Measurements from ENCODE around the gene LST1.
"Not testable (repeated sequence)": the region's sequence is repeated elsewhere in the genome, so short reads cannot be mapped to it uniquely, and the experiment has no call there.

The LST1 gene

DNA sequence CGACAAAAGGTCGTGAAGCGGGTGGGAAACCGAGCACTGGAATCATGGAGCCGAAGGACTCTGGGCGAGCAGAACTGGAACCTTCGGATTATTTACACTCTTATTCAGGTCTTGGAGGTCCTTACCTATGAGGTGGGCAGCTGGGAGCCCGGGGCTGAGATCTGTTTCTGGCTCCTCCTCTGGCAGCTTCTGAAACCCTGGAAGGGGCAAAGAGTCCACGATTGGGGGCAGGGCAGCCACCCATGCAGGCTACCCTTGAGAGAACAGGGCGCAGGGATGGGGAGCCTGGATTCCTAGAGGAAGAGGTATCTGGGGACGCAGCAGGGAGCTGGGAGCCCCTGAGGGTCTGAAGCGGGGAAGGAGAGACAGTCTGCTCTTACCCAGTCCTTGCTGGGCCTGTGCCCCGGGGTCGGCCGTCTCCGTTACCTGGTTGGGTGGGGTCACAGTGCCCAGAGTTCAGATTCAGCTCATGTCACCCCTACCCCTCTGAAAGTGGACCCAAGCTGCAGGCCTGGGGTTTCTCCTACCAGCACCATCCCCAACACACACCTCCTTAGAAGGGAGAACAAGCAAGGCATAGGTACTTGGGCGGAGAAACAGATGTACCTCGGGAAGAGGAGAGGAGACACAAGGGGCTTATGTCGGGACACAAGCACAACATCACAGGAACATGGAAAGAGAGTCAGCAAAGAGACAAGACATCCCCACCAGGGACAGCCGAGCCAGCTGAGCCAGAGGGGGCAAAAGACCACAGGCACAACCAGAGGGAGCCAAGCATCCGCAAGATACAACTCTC, 4.4 kb upstream of the LST1 start:
- DNase-seq, result no peak

DNA sequence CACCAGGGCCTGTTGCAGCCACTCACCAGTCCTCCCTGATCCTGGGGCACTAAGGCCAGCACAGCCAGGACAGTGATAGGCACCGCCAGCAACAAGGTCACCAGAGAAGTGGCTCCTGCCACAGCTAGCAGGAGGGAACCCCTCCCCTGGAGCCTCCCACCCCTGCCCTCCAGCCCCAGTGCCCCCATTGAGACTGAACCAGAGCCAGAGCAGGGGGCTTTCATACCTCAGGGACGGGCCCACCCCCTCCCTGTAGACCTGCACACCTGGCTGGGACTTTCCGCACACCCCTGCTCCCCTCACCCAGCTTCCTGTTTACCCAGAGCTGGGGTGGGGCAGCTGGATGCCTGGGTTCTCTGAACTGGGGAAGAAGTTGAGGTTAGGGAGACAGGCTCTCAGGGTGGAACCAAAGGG, 3.8 kb upstream of the LST1 start, which contains the start of gene LTB:
Gene LTB (minus strand): TSS at position 195 of the 414 bp plus-strand sequence. CDS start 7 bp downstream, at position 188.
- peak; percentile 48 for DNase-seq

DNA sequence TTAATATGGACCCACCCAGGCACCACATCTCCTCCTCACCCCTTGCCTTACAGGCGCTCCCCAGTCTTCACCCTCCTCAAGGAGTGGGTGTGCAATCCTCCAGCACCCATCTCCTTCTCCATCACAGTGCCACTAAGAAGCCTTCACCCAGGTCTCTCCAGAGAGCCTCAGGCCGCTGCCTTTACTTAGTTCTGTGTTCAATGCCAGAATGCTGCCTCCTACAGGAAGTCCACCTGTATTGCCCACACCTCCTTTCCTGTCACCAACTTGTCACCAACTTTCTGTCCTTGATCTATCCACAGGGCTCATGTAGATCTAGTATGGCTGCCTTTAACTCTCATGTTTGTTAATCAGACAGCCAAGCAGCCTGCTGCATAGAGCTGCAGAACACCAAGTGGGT, 586 bp upstream of the LST1 start:
- peak; percentile 49 for DNase-seq

DNA sequence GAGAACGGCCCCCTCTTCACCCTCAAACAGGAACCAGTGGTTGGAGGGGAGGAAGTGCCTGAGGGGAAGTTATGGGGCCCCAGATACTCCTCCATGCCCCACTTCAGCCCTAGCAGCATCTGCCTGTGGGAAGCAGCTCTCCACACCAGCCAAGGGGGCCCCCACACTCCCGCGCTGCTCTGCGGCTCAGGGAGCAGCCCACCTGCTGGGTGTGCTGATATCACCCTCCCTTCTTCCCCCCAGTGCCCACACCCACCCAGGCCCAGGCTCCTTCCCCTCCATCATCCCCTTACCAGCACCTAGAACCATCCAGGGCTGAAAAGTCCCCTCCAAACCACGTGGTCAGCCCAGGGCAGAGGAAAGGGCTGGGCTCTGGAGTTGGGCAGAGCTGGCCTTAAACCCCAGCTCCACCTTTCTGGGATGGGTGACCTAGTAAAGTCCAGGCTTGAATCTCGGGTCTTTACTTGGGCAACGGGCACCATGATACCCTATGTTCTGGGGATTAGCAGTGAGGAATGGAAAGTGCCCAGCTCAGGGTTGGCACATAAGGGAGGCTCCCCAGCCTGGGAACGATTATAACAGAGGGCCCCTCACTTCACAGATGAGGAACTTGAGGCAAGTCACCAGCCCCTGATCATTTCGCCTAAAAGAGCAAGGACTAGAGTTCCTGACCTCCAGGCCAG, 663 bp downstream of the LST1 start:
- no peak for DNase-seq

DNA sequence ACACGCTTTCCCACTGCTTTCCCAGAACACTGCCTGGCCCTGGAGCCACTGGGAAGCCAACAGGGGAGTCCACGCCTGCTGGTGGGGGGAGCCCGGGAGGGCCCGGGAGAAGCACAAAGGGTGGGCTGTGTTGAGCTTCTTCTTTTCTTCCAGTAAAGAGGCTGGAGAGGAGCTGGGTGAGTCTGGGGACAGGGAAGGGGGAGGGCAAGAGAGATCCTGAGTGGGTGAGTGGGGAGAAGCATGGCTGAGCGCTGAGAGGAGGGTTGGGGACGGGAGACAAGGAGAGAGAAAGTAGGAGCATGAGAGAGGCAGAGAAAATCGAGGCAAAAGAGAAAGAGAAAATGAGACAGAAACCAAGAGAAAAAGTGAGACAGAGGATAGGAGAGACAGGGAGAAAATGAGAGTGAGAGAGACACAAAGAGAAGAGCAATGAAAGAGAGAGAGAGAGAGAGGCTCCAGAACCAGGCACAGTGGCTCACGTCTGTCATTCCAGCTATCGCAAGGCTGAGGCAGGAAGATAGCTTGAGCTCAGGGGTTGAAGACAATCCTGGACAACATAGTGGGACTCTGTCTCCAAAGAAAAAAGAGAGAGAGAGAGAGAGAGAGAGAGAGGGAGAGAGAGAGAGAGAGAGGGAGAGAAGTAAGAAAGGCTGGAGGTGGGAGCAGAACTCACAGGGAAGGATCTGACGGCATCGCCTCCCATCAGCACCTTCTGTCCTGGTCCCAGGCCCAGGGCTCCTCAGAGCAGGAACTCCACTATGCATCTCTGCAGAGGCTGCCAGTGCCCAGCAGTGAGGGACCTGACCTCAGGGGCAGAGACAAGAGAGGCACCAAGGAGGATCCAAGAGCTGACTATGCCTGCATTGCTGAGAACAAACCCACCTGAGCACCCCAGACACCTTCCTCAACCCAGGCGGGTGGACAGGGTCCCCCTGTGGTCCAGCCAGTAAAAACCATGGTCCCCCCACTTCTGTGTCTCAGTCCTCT, 2.0 kb downstream of the LST1 start:
- no peak for DNase-seq

DNA sequence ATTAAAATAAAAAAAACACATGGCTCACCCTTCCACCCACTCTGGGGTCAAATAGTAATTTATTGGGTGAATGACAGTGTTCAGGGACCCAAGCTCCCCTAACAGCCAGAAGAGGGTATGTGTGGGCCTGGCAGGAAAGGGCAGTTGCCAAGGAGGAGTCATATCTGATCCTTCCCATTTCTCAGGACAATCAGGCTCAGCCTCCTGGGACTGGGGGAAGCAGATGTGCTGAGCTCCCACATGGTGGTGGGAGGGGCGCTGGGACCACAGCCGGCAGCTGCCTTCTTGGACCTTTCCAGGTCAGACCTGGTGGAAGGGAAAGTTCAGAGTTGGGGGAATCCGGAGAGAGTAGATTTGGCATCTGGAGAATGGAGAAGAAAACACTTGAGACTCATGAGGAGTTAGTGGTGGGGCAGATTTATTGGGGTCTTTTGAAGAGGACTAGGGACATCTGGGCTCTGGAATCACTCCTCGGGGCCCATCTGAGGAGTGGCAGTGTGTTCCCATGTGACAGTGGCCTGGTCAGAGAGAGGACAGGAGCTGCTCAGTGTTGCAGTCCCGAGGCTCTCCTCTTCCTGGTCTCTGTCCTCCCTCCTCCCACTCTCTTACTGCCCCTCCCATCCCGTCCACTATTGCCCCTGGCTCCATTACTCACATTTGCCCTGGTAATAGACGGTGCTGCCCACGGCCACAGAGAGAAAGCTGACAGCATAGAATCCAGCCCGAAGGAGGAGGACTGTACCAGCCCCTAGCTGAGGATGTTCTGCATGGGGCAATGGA, 3.0 kb downstream of the LST1 start:
- no peak for DNase-seq

DNA sequence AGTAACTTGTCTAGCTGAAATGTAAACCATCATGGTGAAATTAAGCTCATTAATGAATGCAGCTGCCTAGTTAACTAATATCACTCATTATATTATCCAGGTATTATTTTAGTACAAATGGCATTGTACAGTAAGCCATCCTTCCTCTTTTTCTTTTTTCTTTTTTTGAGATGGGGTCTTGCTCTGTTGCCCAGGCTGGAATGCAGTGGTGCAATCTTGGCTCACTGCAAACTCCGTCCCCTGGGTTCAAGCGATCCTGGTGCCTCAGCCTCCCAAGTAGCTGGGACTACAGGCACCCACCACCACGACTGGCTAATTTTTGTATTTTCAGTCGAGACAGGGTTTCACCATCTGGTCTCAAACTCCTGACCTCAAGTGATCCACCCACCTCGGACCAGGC, 4.6 kb downstream of the LST1 start:
- DNase-seq, result not testable (repeated sequence)

DNA sequence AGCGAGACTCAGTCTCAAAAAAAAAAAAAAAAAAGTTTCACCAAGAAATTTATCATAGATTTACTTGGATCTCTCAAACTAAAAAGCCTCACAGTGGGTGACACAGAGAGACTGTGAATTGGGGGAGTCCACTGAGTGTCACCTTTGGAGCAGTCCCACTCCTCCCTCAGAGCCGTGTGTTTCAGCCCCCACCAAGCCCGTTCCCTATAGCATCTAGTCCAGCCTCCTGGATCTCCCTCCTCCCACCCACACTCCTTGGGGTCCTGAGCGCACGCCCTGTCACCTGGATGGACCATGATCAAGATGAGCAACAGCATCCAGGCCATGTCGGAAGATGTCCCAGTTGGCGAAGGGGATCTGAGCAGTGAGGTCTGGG, 6.3 kb downstream of the LST1 start:
- no peak for DNase-seq

DNA sequence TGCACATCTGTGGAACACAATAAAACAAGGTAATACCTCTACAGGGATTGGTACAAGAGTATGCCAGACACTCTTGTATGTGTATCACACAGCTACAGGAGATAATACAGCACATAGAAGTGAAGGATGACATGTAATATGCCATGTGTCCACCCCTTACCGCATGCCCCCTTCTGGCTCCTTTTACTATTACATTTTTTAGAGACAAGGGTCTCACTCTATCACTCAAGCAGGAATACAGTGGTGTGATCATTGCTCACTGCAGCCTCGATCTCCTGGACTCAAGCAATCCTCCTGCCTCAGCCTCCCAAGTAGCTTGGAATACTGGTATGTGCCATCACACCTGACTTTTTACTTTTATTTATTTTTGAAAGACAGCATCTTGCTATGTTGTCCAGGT, 10.9 kb downstream of the LST1 start:
- peak; percentile 59 for DNase-seq

DNA sequence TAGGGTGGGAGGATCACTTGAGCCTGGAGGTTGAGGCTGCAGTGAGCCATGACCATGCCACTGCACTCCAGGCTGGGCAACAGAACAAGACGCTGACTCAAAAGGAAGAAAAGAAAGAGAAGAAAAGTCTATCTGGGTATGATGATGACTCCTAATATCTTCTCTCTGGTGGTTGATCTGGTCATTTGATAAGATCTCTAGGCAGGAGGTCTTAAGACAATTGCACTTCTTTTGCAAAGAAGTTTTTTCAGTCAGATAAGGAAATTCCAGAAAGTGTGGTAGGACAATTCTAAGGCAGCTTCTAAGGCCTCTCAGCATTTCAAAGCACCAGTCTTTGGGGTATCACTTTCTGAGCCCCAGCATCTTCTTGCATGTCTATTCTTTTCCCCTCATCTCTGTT, 21.2 kb downstream of the LST1 start:
- no peak for DNase-seq

DNA sequence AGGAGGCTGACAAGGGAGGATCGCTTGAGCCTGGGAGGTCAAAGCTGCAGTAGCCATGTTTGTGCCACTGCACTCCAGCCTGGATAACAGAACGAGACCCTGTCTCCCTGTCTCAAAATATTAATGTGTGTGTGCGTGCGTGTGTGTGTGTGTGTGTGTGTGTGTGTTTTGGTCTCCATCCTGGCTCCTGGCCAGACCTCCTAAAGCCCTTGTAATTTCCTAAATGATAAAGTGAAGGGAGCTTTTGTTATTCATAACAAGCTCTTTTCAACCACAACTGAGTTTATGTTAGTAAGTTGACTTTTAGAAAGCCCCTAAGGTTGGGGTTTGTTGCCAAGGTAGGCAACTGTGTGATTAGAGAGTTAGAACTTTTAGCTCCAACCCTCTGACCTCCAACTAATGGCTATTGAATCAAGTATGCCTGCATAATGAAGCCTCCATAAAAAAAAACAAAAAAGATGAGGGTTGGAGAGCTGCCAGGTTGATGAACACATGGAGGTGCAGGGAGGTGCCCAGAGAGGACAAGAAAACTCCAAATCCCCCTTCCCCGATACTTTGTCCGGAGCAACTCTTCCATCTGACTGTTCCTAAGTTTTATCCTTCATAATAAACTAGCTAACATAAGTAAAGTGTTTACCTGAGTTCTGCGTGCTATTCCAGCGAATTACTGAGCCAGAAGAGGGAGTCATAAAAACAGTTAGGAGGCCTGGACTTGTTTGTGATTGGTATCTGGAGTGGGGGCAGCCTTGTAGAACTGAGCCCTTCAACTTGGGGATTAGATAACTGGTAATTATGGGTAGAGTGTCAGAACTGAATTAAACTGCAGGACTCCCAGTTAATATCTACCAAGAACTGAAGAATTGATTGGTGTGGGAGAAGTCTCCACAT, 23.7 kb downstream of the LST1 start:
- DNase-seq, result no peak

DNA sequence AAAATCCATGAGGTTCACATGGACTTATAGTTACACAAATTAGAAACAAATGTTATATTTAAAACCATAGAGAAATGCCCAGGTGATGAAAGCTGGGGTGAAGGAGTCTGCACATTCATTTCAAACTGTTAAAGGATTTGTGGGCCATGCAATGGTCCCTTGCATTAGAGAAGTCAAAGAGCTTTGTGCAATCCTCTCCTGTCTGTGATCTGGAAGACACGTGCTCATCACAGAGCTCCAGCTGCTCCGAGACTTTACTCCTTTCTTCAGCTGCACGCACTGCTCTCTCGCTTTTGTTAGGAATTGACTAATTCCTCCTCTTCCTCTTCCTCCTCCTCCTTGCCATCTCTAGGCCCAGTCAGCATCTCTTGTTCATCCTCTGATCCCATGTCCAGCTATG, 24.9 kb downstream of the LST1 start:
- DNase-seq, result no peak

DNA sequence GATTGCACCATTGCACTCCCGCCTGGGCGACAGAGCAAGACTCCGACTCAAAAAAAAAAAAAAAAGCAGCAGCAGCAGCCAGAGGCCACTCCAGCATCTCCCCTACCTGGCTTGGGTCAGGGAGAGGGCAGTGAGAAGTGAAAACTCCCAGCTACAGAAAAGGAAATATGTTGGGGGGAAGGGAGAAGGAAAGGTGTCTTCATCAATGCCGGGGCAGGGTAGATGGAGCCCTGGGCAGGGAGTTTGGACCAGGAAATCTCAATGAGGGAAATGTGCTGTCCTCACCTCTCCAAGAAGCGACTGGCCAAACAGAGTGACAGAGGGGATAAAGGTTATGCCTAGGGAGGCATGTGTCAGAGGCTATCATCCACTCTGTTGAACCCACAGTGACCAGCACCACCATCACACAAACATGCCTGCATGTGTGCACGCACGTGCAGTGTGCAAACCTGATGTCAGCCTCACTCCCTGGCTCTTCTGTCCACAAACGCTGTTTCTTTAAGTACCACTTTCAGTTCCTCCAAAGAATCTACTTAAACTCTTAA, 28.1 kb downstream of the LST1 start:
- DNase-seq, result no peak

DNA sequence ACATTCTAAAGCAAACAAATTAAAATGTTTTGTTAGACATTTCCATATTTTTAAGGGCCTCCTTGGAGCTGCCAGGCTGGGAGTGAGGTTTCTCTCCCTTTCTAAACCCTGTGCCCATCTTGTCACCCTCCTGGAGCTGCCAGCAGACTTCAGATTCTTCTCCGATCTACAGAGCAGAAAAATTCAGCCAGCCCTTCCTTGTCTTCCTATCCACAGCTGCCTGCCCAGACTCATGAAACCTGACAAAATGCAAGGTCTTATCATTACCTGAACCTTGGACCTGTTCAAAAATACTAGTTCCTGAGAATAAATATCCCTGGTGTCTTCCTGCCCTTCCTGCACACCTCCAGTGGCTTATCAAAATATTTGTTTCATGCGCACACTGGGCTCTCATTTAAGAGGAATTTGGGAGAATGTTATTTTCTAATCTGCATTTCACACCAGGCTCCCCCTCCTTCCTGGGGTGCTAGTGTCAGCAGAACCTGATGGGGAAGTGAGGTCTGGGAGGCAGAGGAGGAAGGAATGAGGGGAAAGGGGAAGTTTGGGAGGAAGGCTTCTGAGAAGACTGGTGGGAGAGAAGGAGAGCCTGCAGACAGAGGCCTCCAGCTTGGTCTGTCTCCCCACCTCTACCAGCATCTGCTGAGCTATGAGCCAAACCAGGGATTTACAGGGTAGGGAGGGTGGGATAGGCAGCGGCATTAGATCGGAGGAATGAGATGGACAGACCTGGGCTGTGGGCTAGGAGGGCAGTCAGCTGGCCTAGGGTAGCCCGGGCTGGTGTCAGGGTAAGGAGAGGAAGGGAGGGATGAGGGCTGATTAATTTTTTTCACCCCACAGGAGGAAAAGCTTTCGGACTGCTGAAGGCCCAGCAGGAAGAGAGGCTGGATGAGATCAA, 28.9 kb downstream of the LST1 start, which contains the start of gene AIF1:
Gene AIF1 (plus strand): TSS at position 551 of the 895 bp plus-strand sequence. CDS start 96 bp downstream, at position 647.
- no peak for DNase-seq

DNA sequence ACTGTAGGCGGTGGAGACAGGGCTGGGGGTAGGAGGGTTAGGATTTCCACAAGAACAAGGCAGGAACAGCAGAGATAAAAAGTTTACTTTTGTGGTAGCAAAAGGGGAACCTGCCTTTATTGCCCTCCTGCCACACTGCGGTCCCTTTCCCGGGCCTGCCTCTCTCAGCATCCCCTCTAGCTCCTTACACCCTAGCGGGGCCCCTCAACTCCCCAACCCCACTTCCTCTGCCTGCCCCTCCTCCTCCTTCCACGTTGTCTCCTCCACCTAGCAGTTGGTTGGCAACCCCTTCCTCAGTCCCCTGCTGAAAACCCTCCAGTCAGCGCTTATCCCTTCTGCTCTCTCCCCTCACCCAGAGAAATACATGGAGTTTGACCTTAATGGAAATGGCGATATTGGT, 29.7 kb downstream of the LST1 start:
- DNase-seq, result no peak

DNA sequence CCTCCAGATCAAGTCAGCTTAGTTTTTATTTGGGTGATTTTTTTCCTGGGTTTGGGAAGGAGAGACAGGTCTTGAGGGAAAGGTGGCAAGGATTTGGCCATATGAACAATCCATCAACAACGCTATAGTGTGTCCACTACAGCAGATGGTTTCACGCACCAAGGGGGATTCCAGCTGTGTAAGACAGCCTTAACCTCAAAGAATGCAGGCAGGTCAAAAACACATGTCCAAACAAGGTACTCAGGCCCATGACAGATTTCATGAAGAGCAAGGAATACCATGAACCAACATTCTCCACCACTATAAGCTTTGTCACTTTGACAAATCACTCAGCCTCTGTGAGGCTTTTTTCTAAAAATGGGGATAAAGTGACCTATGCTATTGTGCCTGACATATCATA, 30.9 kb downstream of the LST1 start:
- no peak for DNase-seq

DNA sequence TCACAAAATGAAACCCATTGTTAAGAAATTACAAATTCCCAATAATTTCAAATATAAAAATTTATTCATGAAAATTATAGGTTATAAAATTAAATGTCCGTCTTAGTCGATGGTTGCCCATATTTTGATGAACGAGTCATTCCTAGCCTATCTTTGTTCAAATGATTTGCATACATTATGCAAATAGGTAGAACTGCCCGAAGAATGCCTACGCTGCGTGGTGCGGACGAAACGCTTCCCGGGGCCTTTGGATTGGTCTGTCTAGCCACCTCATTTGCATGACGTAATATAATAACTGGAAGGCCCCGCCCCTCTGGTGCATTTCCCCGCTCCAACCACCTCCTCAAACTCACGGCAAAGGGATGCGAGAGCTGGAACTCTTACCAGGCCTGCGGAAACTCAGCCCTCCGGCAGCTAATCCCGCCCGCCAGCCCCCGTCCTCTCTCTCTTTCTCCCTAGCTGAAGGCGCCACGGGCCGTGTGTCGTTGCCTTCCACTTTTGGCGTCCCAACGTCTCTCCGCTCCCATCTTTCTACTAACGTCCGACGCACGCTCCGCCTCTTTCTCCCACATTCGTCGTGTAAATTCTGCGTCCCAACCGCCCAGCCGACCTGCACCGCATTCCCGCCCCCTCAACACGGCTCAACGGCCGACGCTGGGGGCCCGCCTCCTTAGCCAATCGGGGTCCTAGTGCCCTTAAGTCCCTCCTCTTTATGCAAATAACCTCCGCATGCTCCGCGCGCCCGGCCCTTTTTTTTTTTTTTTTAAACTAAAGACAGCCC, 33.9 kb downstream of the LST1 start:
- peak; percentile 98 for DNase-seq

DNA sequence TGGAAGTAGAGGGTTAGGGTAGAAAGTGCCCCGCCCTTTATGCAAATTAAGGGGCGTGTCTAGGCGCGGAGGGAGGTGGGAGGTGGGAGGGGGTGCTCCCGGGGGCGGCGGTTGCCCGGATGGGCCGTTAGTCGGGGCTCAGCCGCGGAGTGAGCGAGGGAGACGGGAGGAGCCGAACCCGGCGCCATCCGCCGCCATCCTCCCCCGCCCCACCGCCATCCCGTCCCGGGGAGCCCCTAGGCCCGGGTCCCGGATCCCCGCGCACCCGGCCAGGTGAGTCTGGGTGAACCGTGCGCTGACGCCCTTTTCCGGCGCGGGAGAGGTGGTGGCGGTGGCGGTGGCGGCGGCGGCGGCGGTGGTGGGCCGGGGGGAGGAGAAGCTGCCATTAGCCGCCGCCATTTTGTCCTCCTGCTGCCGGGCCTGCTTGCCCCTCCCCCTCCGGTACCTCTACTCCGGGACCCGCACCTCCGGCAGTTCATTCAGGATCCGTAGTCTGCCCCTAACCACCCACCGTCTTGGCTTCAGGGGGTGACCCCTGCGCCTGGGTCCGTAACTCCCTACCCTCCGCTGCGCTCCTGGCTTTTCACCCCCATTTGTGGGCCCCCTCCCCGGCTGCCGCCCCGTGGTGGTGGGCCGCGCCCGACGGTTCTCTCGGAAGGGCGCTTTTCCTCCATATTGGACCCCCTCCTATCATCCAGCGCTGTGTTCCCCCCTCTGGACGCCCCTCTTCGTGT, 34.7 kb downstream of the LST1 start, which contains the start of gene PRRC2A:
Gene PRRC2A (plus strand): TSS at position 130 of the 734 bp plus-strand sequence. CDS start 2,075 bp downstream, outside the sequence.
- peak; percentile 96 for DNase-seq

Measured in stimulated activated CD4-positive, alpha-beta T cell treated with anti-CD3 and anti-CD28 coated beads, Interleukin-4, amount 100 ng/mL, for 24 hours (primary cell).